GM18511 (cell line): Measurements from ENCODE around the gene WDSUB1.

Experiments used
- ATAC-seq: cut with Tn5 transposase; IDR thresholded peaks from one replicate; pipeline ENCODE4 v1.9.1; 2021; ENCODE audit warnings: mild to moderate bottlenecking, moderate library complexity; ENCODE audit not compliant: unreplicated experiment

WDSUB1 gene

DNA sequence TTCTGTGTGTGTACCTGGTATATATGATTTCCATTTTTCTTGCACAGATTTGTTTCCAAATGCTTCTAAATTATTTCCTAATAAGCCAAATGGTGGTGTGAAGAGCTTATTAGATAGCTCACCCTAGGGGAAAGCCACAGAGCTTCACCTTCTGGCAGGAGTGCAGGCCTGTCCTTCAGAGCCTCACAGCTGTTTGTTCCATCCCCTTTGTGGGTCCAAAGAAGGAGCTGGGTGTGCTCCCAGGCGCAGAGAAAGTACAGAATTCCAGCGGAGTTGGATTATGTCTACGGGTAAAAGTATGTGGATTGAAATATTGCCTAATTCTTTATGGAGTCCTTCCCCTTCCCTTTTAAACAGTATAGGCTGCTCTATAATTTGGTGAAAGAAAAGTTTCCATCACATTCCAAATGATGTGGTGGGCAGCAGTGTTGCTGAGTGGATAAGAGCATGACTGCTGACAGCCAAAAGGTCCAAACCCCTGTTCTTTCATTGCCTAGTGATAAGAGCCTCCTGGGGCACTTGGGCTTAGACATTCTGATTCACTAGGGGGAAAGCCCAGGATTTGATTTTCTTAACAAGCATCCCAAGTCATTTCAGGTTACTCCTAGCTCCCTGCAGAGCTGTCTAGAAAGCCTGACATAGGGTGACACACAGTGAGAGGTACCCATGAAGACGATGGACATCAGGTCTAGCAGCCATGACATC, 86.6 kb downstream of the WDSUB1 start:
- no peak for ATAC-seq

- no peak for ATAC-seq
Observed at GRCh38 chr2:159199236-159199635, 87.3 kb downstream of the WDSUB1 start.

GRCh38 chr2:159196393-159196925, 90.0 kb downstream of the WDSUB1 start:
- no peak for ATAC-seq

- ATAC-seq: no peak
Observed at GRCh38 chr2:159195697-159196096, 90.8 kb downstream of the WDSUB1 start.

DNA sequence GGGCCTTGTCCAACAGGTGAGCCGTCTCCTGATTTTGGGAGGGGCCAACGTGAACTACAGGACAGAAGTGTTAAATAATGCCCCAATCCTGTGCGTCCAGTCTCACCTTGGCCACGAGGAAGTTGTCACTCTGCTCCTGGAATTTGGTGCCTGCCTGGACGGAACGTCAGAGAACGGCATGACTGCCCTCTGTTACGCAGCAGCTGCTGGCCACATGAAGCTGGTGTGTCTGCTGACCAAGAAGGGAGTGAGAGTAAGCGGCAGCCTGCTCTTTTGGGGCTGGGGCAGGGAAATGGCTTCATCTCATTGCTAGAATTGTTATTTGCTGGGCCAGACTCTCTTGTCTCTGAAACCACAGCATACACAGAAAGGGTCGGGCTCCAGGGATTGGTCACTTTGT, 92.3 kb downstream of the WDSUB1 start:
- ATAC-seq: no peak

GRCh38 chr2:159193791-159194190, 92.7 kb downstream of the WDSUB1 start:
- no peak for ATAC-seq

- no peak for ATAC-seq
Observed at GRCh38 chr2:159192371-159192918, 94.1 kb downstream of the WDSUB1 start.

GRCh38 chr2:159188449-159188848, 98.1 kb downstream of the WDSUB1 start:
- ATAC-seq: no peak

DNA sequence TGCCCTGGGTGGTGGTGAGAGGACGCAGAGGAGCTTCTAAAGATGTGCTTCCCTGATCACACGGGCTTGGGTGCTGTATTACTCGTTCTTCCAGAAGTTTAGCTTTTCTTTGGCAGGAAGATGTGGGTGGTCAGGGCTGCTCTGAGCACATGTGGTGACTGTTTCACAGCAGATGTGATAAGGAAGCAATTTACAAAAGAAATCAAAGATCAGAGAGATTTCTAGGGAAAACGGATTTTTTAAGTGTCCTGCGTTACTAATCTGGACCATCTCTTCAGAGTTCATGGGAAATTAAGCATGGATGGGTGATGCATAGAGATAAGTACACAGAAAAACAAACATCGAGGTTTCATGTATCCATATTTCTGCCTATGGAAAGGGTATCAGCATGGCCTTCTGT, 99.4 kb downstream of the WDSUB1 start:
- no peak for ATAC-seq

- peak; percentile 57 for ATAC-seq
Observed at GRCh38 chr2:159186462-159186861, 100.0 kb downstream of the WDSUB1 start.
